B cell (primary cell): Measurements from ENCODE around the gene BCO1. TPM values are rescaled to one million over a fixed set of nuclear protein-coding genes. Genes with fewer than 3 reads are reported as not detected.

Source experiments
- ATAC-seq: fragments of 200-7000 bp; cut with Tn5 transposase; one replicate; pipeline ENCODE4 v1.10.0; 2021; ENCODE audit warnings: low read depth, mild to moderate bottlenecking, moderate number of reproducible peaks, moderate library complexity
- CTCF ChIA-PET: fragments of 350-600 bp; sonication (Branson Sonifier 250); formaldehyde crosslinking; loops from one replicate; lab custom pipeline; 2021; ENCODE audit warnings: antibody characterized with exemption, inconsistent platforms; lab: Charles Lee
- POLR2A ChIA-PET: fragments of 350-600 bp; sonication (Branson Sonifier 250); formaldehyde crosslinking; loops from one replicate; lab custom pipeline; 2021; ENCODE audit warnings: antibody characterized with exemption; lab: Charles Lee
- DNase-seq: peaks from one replicate; pipeline ENCODE4 v3.0.0; 2013
- H2AFZ ChIP-seq: 2 replicates; pipeline ENCODE4 v1.6.1; 2012; ENCODE audit warnings: mild to moderate bottlenecking, low read depth, low read length; ENCODE audit not compliant: insufficient read depth, poor library complexity, severe bottlenecking
- H3K27ac ChIP-seq, 2 donors: 1 replicate in 1 of 2; 2 replicates in 1 of 2; pipeline ENCODE4 v1.5.1; 2012 to 2013; ENCODE audit warnings: low read length in 2 of 2, mild to moderate bottlenecking in 2 of 2, moderate library complexity in 1 of 2
- H3K27me3 ChIP-seq, 4 experiments: fragments of 200-600 bp in 1 of 4; sonication (generic) in 1 of 4; replicated peaks in 1 of 4; 1 replicate in 2 of 4; 2 replicates in 2 of 4; pipeline versions ENCODE4 v1.6.1 to v1.7.0; 2013 to 2016; ENCODE audit warnings: low read length in 3 of 4, mild to moderate bottlenecking in 2 of 4, mixed read lengths in 1 of 4, moderate library complexity in 1 of 4; ENCODE audit not compliant: insufficient read depth in 4 of 4, control insufficient read depth in 3 of 4; ENCODE audit errors: control extremely low read depth in 1 of 4
- H3K36me3 ChIP-seq, 2 experiments: replicated peaks in 1 of 2; 1 replicate in 1 of 2; 2 replicates in 1 of 2; pipeline versions ENCODE4 v1.6.1 to v1.7.1; 2013; ENCODE audit warnings: low read length in 1 of 2; ENCODE audit not compliant: insufficient read depth in 2 of 2, control insufficient read depth in 1 of 2; ENCODE audit errors: control extremely low read depth in 1 of 2, extremely low read depth in 1 of 2
- H3K4me1 ChIP-seq, 2 donors: fragments of 200-600 bp in 1 of 2; sonication (generic) in 1 of 2; 1 replicate in 1 of 2; 2 replicates in 1 of 2; pipeline versions ENCODE4 v1.5.1 to v1.6.1; 2013 to 2017; ENCODE audit warnings: low read length in 2 of 2; ENCODE audit not compliant: control insufficient read depth in 2 of 2, insufficient read depth in 2 of 2
- H3K4me2 ChIP-seq: replicated peaks from 2 replicates; pipeline ENCODE3; 2012; ENCODE audit warnings: mild to moderate bottlenecking, low read depth, low read length; ENCODE audit not compliant: poor library complexity, severe bottlenecking
- H3K4me3 ChIP-seq, 5 experiments: fragments of 200-600 bp in 1 of 5; sonication (generic) in 1 of 5; 1 replicate in 3 of 5; 2 replicates in 2 of 5; pipeline versions ENCODE4 v1.5.1 to v1.7.0; 2011 to 2016; ENCODE audit warnings: low read length in 4 of 5, mild to moderate bottlenecking in 4 of 5, low read depth in 2 of 5, control low read depth in 1 of 5, moderate library complexity in 1 of 5; ENCODE audit not compliant: insufficient read depth in 1 of 5; ENCODE audit errors: control extremely low read depth in 1 of 5, extremely low read depth in 1 of 5
- H3K79me2 ChIP-seq: fragments of 200-600 bp; sonication (generic); one replicate; pipeline ENCODE4 v1.6.0; 2016; ENCODE audit warnings: low read length; ENCODE audit not compliant: control insufficient read depth, insufficient read depth
- H3K9ac ChIP-seq: fragments of 200-600 bp; sonication (generic); 2 replicates; pipeline ENCODE4 v1.6.1; 2017; ENCODE audit warnings: mild to moderate bottlenecking, low read length, moderate library complexity
- H3K9me3 ChIP-seq, 3 donors: one replicate each; pipeline versions ENCODE4 v1.6.1 to v1.7.1; 2013; ENCODE audit warnings: low read length in 2 of 3; ENCODE audit not compliant: control insufficient read depth in 2 of 3, insufficient read depth in 1 of 3; ENCODE audit errors: control extremely low read depth in 1 of 3
- H4K20me1 ChIP-seq: 2 replicates; pipeline ENCODE4 v1.6.0; 2012; ENCODE audit warnings: mild to moderate bottlenecking, low read length; ENCODE audit not compliant: insufficient read depth, control insufficient read depth, poor library complexity, severe bottlenecking
- H3K27ac Mint-ChIP-seq: one replicate; pipeline ENCODE4 v1.8.0; 2021; ENCODE audit warnings: mixed read lengths
- H3K27me3 Mint-ChIP-seq: one replicate; pipeline ENCODE4 v1.8.0; 2021; ENCODE audit warnings: mixed read lengths
- H3K4me1 Mint-ChIP-seq: one replicate; pipeline ENCODE4 v1.8.0; 2021; ENCODE audit warnings: mixed read lengths
- H3K4me3 Mint-ChIP-seq: one replicate; pipeline ENCODE4 v1.8.0; 2021; ENCODE audit warnings: mixed read lengths
- H3K9me3 Mint-ChIP-seq: one replicate; pipeline ENCODE4 v1.8.0; 2022; ENCODE audit warnings: mixed read lengths; ENCODE audit not compliant: insufficient read depth
- EZH2 ChIP-seq: IDR thresholded peaks from 2 replicates; pipeline ENCODE4 v1.6.1; 2012; ENCODE audit warnings: borderline replicate concordance, low read depth, mild to moderate bottlenecking, moderate library complexity, low read length; ENCODE audit not compliant: insufficient read depth, poor library complexity, severe bottlenecking
- WGBS: methylation state at CpG from one replicate; pipeline ENCODE4 v1.1.5; 2013; ENCODE audit warnings: missing lambda C conversion rate; ENCODE audit not compliant: insufficient coverage; 5-methylcytosine and 5-hydroxymethylcytosine counted together
- intact Hi-C: fragments of 100-400 bp; cut with micrococcal nuclease; formaldehyde crosslinking; loops from one replicate; pipeline ENCODE4 v1.10.0; 2022
- polyA plus RNA-seq: library from polyadenylated mRNA; depleted of rRNA; stranded (reverse); fragments of >200 nt; gene quantifications from 2 replicates; pipeline ENCODE4 v1.2.3, GENCODE V29; 2012
- total RNA-seq, 2 donors: library from RNA; stranded (reverse); fragments of 120-200 nt in 1 of 2; gene quantifications; 1 replicate in 1 of 2; 2 replicates in 1 of 2; pipeline versions ENCODE4 v1.2.3 to v1.2.4, GENCODE V29; 2013 to 2022
- TF ChIP-seq, protein P1 (sequence below): fragments of 200-600 bp; IDR thresholded peaks from one replicate; pipeline ENCODE4 v1.8.0; 2022; ENCODE audit warnings: antibody characterized with exemption, mild to moderate bottlenecking

BCO1 gene
- total and polyA plus RNA-seq, 2 donors (not counting 1 experiment from before 2014, with no cell fraction given) = not detected

DNA sequence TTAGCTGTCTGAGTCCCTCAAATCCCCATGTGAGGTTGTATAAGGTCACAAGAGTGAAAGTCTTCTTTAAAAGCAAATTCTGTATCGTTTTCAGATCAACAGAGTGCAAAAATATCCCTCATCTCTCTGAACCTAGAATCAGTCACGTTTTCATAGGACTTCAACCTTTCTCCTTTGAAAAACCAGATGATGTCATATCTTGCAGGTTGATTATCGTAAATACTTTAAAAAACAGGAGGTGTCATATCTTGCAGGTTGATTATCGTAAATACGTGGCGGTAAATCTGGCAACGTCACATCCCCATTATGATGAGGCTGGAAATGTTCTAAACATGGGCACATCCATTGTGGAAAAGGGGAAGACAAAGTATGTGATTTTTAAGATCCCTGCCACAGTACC lies 25.9 kb downstream of the BCO1 start:
- Histone ChIP-seq H3K9me3 (peaks cover 0 to 6% (median 0%) of the 10 kb centered on the region in 3 donors), H4K20me1 (no peaks in the 10 kb centered on the region), H3K4me3 (no peak overlapping the region), H3K9ac (no peak overlapping the region), H3K4me2 (no peak overlapping the region), H3K36me3 (no peaks in the 10 kb centered on the region), H3K4me1 (no peaks in the 10 kb centered on the region), H2AFZ (no peak overlapping the region), H3K79me2 (no peaks in the 10 kb centered on the region), H3K27me3 (peaks cover 0 to 3% (median 0%) of the 10 kb centered on the region in 4 experiments), H3K27ac (no peak overlapping the region)
- no peaks in the 10 kb centered on the region for H3K9me3 Mint-ChIP-seq
- H3K27ac Mint-ChIP-seq = no peak overlapping the region
- H3K4me3 Mint-ChIP-seq = no peak overlapping the region
- TF ChIP-seq, protein P1, sequence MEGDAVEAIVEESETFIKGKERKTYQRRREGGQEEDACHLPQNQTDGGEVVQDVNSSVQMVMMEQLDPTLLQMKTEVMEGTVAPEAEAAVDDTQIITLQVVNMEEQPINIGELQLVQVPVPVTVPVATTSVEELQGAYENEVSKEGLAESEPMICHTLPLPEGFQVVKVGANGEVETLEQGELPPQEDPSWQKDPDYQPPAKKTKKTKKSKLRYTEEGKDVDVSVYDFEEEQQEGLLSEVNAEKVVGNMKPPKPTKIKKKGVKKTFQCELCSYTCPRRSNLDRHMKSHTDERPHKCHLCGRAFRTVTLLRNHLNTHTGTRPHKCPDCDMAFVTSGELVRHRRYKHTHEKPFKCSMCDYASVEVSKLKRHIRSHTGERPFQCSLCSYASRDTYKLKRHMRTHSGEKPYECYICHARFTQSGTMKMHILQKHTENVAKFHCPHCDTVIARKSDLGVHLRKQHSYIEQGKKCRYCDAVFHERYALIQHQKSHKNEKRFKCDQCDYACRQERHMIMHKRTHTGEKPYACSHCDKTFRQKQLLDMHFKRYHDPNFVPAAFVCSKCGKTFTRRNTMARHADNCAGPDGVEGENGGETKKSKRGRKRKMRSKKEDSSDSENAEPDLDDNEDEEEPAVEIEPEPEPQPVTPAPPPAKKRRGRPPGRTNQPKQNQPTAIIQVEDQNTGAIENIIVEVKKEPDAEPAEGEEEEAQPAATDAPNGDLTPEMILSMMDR = no peak
- no peak for TF ChIP-seq EZH2
- H3K4me1 Mint-ChIP-seq = no peaks in the 10 kb centered on the region
- no peak for DNase-seq
- intact Hi-C loops = no loop called here
- POLR2A ChIA-PET = no interaction called here
- CTCF ChIA-PET = no interaction called here
- H3K27me3 Mint-ChIP-seq = peaks cover 9% of the 10 kb centered on the region
- ATAC-seq = no peak
- 100% methylated on average over 4 of the region's 7 CpGs for WGBS

DNA sequence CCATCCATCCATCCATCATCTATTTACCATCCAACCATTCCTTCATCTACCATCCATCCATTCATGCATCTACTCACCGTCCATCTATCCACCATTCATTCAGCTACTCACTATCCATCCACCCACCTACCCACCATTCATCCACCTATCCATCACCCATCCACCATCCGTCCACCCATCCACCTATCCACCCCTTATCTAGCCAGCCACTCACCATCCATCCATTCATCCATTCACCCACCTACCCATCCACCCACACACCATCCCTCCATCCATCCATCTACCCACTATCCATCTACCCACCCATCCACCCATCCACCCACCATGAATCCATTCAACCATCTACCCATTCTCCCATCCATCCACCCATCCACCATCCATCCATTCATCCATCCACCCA lies 26.6 kb downstream of the BCO1 start:
- Mint-ChIP-seq H3K27me3 (peaks cover 9% of the 10 kb centered on the region), H3K4me1 (no peaks in the 10 kb centered on the region), H3K27ac (no peak overlapping the region), H3K4me3 (no peak overlapping the region), H3K9me3 (no peaks in the 10 kb centered on the region)
- H4K20me1 ChIP-seq = no peaks in the 10 kb centered on the region
- DNase-seq (no peak), ATAC-seq (no peak)
- peaks cover 0 to 6% (median 0%) of the 10 kb centered on the region in 3 donors for H3K9me3 ChIP-seq
- no peak overlapping the region for H3K4me2 ChIP-seq
- peaks cover 0 to 3% (median 0%) of the 10 kb centered on the region in 4 experiments for H3K27me3 ChIP-seq
- intact Hi-C loops = no loop called here
- no peak overlapping the region for H3K4me3 ChIP-seq
- no peak overlapping the region for H3K27ac ChIP-seq
- ChIA-PET CTCF (no interaction called here), POLR2A (no interaction called here)
- no peaks in the 10 kb centered on the region for H3K4me1 ChIP-seq
- no peaks in the 10 kb centered on the region for H3K36me3 ChIP-seq
- H2AFZ ChIP-seq = no peak overlapping the region
- no peaks in the 10 kb centered on the region for H3K79me2 ChIP-seq
- no peak overlapping the region for H3K9ac ChIP-seq
- TF ChIP-seq, protein P1 = no peak
- no peak for TF ChIP-seq EZH2
- 94% methylated on average over 2 of the region's 2 CpGs for WGBS
